Liver (tissue), 3 donors: ENCODE data around the gene GFM2.

Experiments
- ATF3 ChIP-seq: IDR thresholded peaks from 2 replicates; pipeline ENCODE4 v1.6.1; 2016; ENCODE audit warnings: antibody characterized with exemption
- CTCF ChIP-seq: fragments of 150-350 bp; IDR thresholded peaks from 2 replicates; pipeline ENCODE4 v1.5.1; 2017; ENCODE audit warnings: improper control_type of control experiment, low read depth, low read length; ENCODE audit not compliant: missing input control
- EGR1 ChIP-seq, 2 donors: IDR thresholded peaks; 2 replicates each; pipeline ENCODE4 v1.6.1; 2016 to 2018; ENCODE audit warnings: antibody characterized with exemption in 2 of 2, low read depth in 2 of 2
- GABPA ChIP-seq, 2 donors: IDR thresholded peaks in 1 of 2; conservative IDR thresholded peaks in 1 of 2; 2 replicates each; pipeline ENCODE4 v1.6.1; 2016; ENCODE audit warnings: antibody characterized with exemption in 2 of 2, mild to moderate bottlenecking in 1 of 2, moderate library complexity in 1 of 2
- HNF4G ChIP-seq: IDR thresholded peaks from 2 replicates; pipeline ENCODE4 v1.6.1; 2016; ENCODE audit warnings: antibody characterized with exemption
- RAD21 ChIP-seq, 2 donors: IDR thresholded peaks; 2 replicates each; pipeline ENCODE4 v1.6.1; 2016; ENCODE audit warnings: antibody characterized with exemption in 2 of 2, mild to moderate bottlenecking in 2 of 2
- RXRA ChIP-seq, 2 donors: IDR thresholded peaks; 2 replicates each; pipeline ENCODE4 v1.6.1; 2017 to 2018; ENCODE audit warnings: antibody characterized with exemption in 2 of 2, mild to moderate bottlenecking in 1 of 2
- SP1 ChIP-seq: IDR thresholded peaks from 2 replicates; pipeline ENCODE4 v1.6.1; 2018; ENCODE audit warnings: antibody characterized with exemption, mild to moderate bottlenecking
- TAF1 ChIP-seq: conservative IDR thresholded peaks from 2 replicates; pipeline ENCODE4 v1.6.1; 2016; ENCODE audit warnings: antibody characterized with exemption, mild to moderate bottlenecking
- YY1 ChIP-seq: IDR thresholded peaks from 2 replicates; pipeline ENCODE4 v1.6.1; 2016; ENCODE audit warnings: antibody characterized with exemption, mild to moderate bottlenecking
- TF ChIP-seq, protein P1 (sequence below): IDR thresholded peaks from 2 replicates; pipeline ENCODE4 v1.6.1; 2016; ENCODE audit warnings: antibody characterized with exemption, mild to moderate bottlenecking
- TF ChIP-seq, protein P2 (sequence below): IDR thresholded peaks from 2 replicates; pipeline ENCODE4 v1.6.1; 2016; ENCODE audit warnings: antibody characterized with exemption
- TF ChIP-seq, protein P3 (sequence below): IDR thresholded peaks from 2 replicates; pipeline ENCODE4 v1.6.1; 2016; ENCODE audit warnings: antibody characterized with exemption
- donor health status: healthy.
- donor health status: healthy.

DNA sequence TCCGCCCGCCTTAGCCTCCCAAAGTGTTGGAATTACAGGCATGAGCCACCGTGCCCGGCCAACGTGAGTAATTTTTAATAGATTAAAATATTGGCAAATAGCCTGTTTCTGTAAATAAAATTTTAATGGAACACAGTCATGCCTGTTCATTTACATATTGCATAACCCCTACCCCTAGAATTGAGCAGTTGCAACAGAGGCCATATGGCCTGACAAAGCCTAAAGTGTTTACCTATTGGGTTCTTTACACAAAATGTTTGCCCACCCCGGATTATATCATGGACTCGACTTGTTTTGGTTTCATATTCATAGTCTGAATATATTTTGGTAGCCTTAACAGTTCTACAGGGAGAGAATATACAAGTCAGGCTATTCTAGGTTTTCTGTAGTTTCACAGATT, 5.4 kb upstream of the GFM2 start:
- TF ChIP-seq, protein P1, sequence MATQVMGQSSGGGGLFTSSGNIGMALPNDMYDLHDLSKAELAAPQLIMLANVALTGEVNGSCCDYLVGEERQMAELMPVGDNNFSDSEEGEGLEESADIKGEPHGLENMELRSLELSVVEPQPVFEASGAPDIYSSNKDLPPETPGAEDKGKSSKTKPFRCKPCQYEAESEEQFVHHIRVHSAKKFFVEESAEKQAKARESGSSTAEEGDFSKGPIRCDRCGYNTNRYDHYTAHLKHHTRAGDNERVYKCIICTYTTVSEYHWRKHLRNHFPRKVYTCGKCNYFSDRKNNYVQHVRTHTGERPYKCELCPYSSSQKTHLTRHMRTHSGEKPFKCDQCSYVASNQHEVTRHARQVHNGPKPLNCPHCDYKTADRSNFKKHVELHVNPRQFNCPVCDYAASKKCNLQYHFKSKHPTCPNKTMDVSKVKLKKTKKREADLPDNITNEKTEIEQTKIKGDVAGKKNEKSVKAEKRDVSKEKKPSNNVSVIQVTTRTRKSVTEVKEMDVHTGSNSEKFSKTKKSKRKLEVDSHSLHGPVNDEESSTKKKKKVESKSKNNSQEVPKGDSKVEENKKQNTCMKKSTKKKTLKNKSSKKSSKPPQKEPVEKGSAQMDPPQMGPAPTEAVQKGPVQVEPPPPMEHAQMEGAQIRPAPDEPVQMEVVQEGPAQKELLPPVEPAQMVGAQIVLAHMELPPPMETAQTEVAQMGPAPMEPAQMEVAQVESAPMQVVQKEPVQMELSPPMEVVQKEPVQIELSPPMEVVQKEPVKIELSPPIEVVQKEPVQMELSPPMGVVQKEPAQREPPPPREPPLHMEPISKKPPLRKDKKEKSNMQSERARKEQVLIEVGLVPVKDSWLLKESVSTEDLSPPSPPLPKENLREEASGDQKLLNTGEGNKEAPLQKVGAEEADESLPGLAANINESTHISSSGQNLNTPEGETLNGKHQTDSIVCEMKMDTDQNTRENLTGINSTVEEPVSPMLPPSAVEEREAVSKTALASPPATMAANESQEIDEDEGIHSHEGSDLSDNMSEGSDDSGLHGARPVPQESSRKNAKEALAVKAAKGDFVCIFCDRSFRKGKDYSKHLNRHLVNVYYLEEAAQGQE, result no peak
- TF ChIP-seq CTCF (no peak), TAF1 (no peak), RAD21 (IDR thresholded peaks at IDR 0.05) (no peak), HNF4G (no peak), RXRA (IDR thresholded peaks at IDR 0.05) (peak; percentile 19 to 31), SP1 (peak; percentile 11), YY1 (peak; percentile 41), GABPA (IDR thresholded peaks at IDR 0.05 in 1 of 2, conservative IDR thresholded peaks at IDR 0.05 in 1 of 2) (peak in 1 of 2 donors; percentile 38), ATF3 (peak; percentile 34), EGR1 (IDR thresholded peaks at IDR 0.05; ENCODE audit: low read depth in 2 of 2) (no peak)
- TF ChIP-seq, protein P2, sequence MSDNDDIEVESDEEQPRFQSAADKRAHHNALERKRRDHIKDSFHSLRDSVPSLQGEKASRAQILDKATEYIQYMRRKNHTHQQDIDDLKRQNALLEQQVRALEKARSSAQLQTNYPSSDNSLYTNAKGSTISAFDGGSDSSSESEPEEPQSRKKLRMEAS, result peak; percentile 9
- TF ChIP-seq, protein P3, sequence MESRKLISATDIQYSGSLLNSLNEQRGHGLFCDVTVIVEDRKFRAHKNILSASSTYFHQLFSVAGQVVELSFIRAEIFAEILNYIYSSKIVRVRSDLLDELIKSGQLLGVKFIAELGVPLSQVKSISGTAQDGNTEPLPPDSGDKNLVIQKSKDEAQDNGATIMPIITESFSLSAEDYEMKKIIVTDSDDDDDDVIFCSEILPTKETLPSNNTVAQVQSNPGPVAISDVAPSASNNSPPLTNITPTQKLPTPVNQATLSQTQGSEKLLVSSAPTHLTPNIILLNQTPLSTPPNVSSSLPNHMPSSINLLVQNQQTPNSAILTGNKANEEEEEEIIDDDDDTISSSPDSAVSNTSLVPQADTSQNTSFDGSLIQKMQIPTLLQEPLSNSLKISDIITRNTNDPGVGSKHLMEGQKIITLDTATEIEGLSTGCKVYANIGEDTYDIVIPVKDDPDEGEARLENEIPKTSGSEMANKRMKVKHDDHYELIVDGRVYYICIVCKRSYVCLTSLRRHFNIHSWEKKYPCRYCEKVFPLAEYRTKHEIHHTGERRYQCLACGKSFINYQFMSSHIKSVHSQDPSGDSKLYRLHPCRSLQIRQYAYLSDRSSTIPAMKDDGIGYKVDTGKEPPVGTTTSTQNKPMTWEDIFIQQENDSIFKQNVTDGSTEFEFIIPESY, result no peak
